B cell (primary cell): ENCODE data around the gene RFPL1. TPM values are rescaled to one million over a fixed set of nuclear protein-coding genes. Genes with fewer than 3 reads are reported as not detected.
"Not testable (repeated sequence)": the region's sequence is repeated elsewhere in the genome, so short reads cannot be mapped to it uniquely, and the experiment has no call there.

ENCODE experiments used
- ATAC-seq: fragments of 200-7000 bp; cut with Tn5 transposase; one replicate; pipeline ENCODE4 v1.10.0; 2021; ENCODE audit warnings: low read depth, mild to moderate bottlenecking, moderate number of reproducible peaks, moderate library complexity
- CTCF ChIA-PET: fragments of 350-600 bp; sonication (Branson Sonifier 250); formaldehyde crosslinking; loops from one replicate; lab custom pipeline; 2021; ENCODE audit warnings: antibody characterized with exemption, inconsistent platforms; lab: Charles Lee
- POLR2A ChIA-PET: fragments of 350-600 bp; sonication (Branson Sonifier 250); formaldehyde crosslinking; loops from one replicate; lab custom pipeline; 2021; ENCODE audit warnings: antibody characterized with exemption; lab: Charles Lee
- DNase-seq: peaks from one replicate; pipeline ENCODE4 v3.0.0; 2013
- H2AFZ ChIP-seq: 2 replicates; pipeline ENCODE4 v1.6.1; 2012; ENCODE audit warnings: mild to moderate bottlenecking, low read depth, low read length; ENCODE audit not compliant: insufficient read depth, poor library complexity, severe bottlenecking
- H3K27ac ChIP-seq, 2 donors: 1 replicate in 1 of 2; 2 replicates in 1 of 2; pipeline ENCODE4 v1.5.1; 2012 to 2013; ENCODE audit warnings: low read length in 2 of 2, mild to moderate bottlenecking in 2 of 2, moderate library complexity in 1 of 2
- H3K27me3 ChIP-seq, 4 experiments: fragments of 200-600 bp in 1 of 4; sonication (generic) in 1 of 4; replicated peaks in 1 of 4; 1 replicate in 2 of 4; 2 replicates in 2 of 4; pipeline versions ENCODE4 v1.6.1 to v1.7.0; 2013 to 2016; ENCODE audit warnings: low read length in 3 of 4, mild to moderate bottlenecking in 2 of 4, mixed read lengths in 1 of 4, moderate library complexity in 1 of 4; ENCODE audit not compliant: insufficient read depth in 4 of 4, control insufficient read depth in 3 of 4; ENCODE audit errors: control extremely low read depth in 1 of 4
- H3K36me3 ChIP-seq, 2 experiments: replicated peaks in 1 of 2; 1 replicate in 1 of 2; 2 replicates in 1 of 2; pipeline versions ENCODE4 v1.6.1 to v1.7.1; 2013; ENCODE audit warnings: low read length in 1 of 2; ENCODE audit not compliant: insufficient read depth in 2 of 2, control insufficient read depth in 1 of 2; ENCODE audit errors: control extremely low read depth in 1 of 2, extremely low read depth in 1 of 2
- H3K4me1 ChIP-seq, 2 donors: fragments of 200-600 bp in 1 of 2; sonication (generic) in 1 of 2; 1 replicate in 1 of 2; 2 replicates in 1 of 2; pipeline versions ENCODE4 v1.5.1 to v1.6.1; 2013 to 2017; ENCODE audit warnings: low read length in 2 of 2; ENCODE audit not compliant: control insufficient read depth in 2 of 2, insufficient read depth in 2 of 2
- H3K4me2 ChIP-seq: replicated peaks from 2 replicates; pipeline ENCODE3; 2012; ENCODE audit warnings: mild to moderate bottlenecking, low read depth, low read length; ENCODE audit not compliant: poor library complexity, severe bottlenecking
- H3K4me3 ChIP-seq, 5 experiments: fragments of 200-600 bp in 1 of 5; sonication (generic) in 1 of 5; 1 replicate in 3 of 5; 2 replicates in 2 of 5; pipeline versions ENCODE4 v1.5.1 to v1.7.0; 2011 to 2016; ENCODE audit warnings: low read length in 4 of 5, mild to moderate bottlenecking in 4 of 5, low read depth in 2 of 5, control low read depth in 1 of 5, moderate library complexity in 1 of 5; ENCODE audit not compliant: insufficient read depth in 1 of 5; ENCODE audit errors: control extremely low read depth in 1 of 5, extremely low read depth in 1 of 5
- H3K79me2 ChIP-seq: fragments of 200-600 bp; sonication (generic); one replicate; pipeline ENCODE4 v1.6.0; 2016; ENCODE audit warnings: low read length; ENCODE audit not compliant: control insufficient read depth, insufficient read depth
- H3K9ac ChIP-seq: fragments of 200-600 bp; sonication (generic); 2 replicates; pipeline ENCODE4 v1.6.1; 2017; ENCODE audit warnings: mild to moderate bottlenecking, low read length, moderate library complexity
- H3K9me3 ChIP-seq, 3 donors: one replicate each; pipeline versions ENCODE4 v1.6.1 to v1.7.1; 2013; ENCODE audit warnings: low read length in 2 of 3; ENCODE audit not compliant: control insufficient read depth in 2 of 3, insufficient read depth in 1 of 3; ENCODE audit errors: control extremely low read depth in 1 of 3
- H4K20me1 ChIP-seq: 2 replicates; pipeline ENCODE4 v1.6.0; 2012; ENCODE audit warnings: mild to moderate bottlenecking, low read length; ENCODE audit not compliant: insufficient read depth, control insufficient read depth, poor library complexity, severe bottlenecking
- H3K27ac Mint-ChIP-seq: one replicate; pipeline ENCODE4 v1.8.0; 2021; ENCODE audit warnings: mixed read lengths
- H3K27me3 Mint-ChIP-seq: one replicate; pipeline ENCODE4 v1.8.0; 2021; ENCODE audit warnings: mixed read lengths
- H3K4me1 Mint-ChIP-seq: one replicate; pipeline ENCODE4 v1.8.0; 2021; ENCODE audit warnings: mixed read lengths
- H3K4me3 Mint-ChIP-seq: one replicate; pipeline ENCODE4 v1.8.0; 2021; ENCODE audit warnings: mixed read lengths
- H3K9me3 Mint-ChIP-seq: one replicate; pipeline ENCODE4 v1.8.0; 2022; ENCODE audit warnings: mixed read lengths; ENCODE audit not compliant: insufficient read depth
- CTCF ChIP-seq: fragments of 200-600 bp; IDR thresholded peaks from one replicate; pipeline ENCODE4 v1.8.0; 2022; ENCODE audit warnings: antibody characterized with exemption, mild to moderate bottlenecking
- EZH2 ChIP-seq: IDR thresholded peaks from 2 replicates; pipeline ENCODE4 v1.6.1; 2012; ENCODE audit warnings: borderline replicate concordance, low read depth, mild to moderate bottlenecking, moderate library complexity, low read length; ENCODE audit not compliant: insufficient read depth, poor library complexity, severe bottlenecking
- WGBS: methylation state at CpG from one replicate; pipeline ENCODE4 v1.1.5; 2013; ENCODE audit warnings: missing lambda C conversion rate; ENCODE audit not compliant: insufficient coverage; 5-methylcytosine and 5-hydroxymethylcytosine counted together
- intact Hi-C: fragments of 100-400 bp; cut with micrococcal nuclease; formaldehyde crosslinking; loops from one replicate; pipeline ENCODE4 v1.10.0; 2022
- polyA plus RNA-seq: library from polyadenylated mRNA; depleted of rRNA; stranded (reverse); fragments of >200 nt; gene quantifications from 2 replicates; pipeline ENCODE4 v1.2.3, GENCODE V29; 2012
- total RNA-seq, 2 donors: library from RNA; stranded (reverse); fragments of 120-200 nt in 1 of 2; gene quantifications; 1 replicate in 1 of 2; 2 replicates in 1 of 2; pipeline versions ENCODE4 v1.2.3 to v1.2.4, GENCODE V29; 2013 to 2022

The RFPL1 gene
- total and polyA plus RNA-seq, 2 donors (not counting 1 experiment from before 2014, with no cell fraction given): not detected

GRCh38 chr22:29487426-29487986 is 49.1 kb downstream of the RFPL1 start:
- intact Hi-C loops: no loop called here
- CTCF ChIA-PET: no interaction called here
- H3K27ac Mint-ChIP-seq: no peak overlapping the region

GRCh38 chr22:29489127-29489780 is 50.9 kb downstream of the RFPL1 start:
- peaks cover 18 to 21% of the 10 kb centered on the region in 2 donors for H3K4me1 ChIP-seq
- H3K27me3 ChIP-seq, H3K4me2 ChIP-seq, H3K9me3 Mint-ChIP-seq, H2AFZ ChIP-seq, H3K79me2 ChIP-seq, H4K20me1 ChIP-seq, CTCF ChIA-PET, POLR2A ChIA-PET, H3K27me3 Mint-ChIP-seq, H3K4me3 ChIP-seq, H3K9me3 ChIP-seq, H3K27ac ChIP-seq, H3K36me3 ChIP-seq, H3K9ac ChIP-seq, intact Hi-C loops: not testable (repeated sequence)
- WGBS: 7% methylated on average over 8 of the region's 8 CpGs
- DNase-seq: peak; percentile 30
- peak; percentile 64 for ATAC-seq
- H3K4me1 Mint-ChIP-seq: peaks cover 27% of the 10 kb centered on the region
- H3K27ac Mint-ChIP-seq: peak overlapping the region; percentile 37
- H3K4me3 Mint-ChIP-seq: peak overlapping the region; percentile 3

More at GRCh38 chr22:29487426-29487986, 49.1 kb downstream of the RFPL1 start:
- Histone ChIP-seq H2AFZ (no peak overlapping the region), H3K79me2 (no peaks in the 10 kb centered on the region), H3K27ac (no peak overlapping the region), H3K4me2 (no peak overlapping the region), H3K27me3 (peaks cover 0 to 11% (median 3%) of the 10 kb centered on the region in 4 experiments), H3K9ac (no peak overlapping the region), H3K4me3 (no peak overlapping the region), H3K36me3 (no peaks in the 10 kb centered on the region), H3K9me3 (peaks cover 0 to 6% (median 0%) of the 10 kb centered on the region in 3 donors), H4K20me1 (no peaks in the 10 kb centered on the region), H3K4me1 (peaks cover 18 to 21% of the 10 kb centered on the region in 2 donors)
- no peaks in the 10 kb centered on the region for H3K9me3 Mint-ChIP-seq
- no peak for TF ChIP-seq CTCF
- no peak for TF ChIP-seq EZH2
- POLR2A ChIA-PET: no interaction called here
- no peak for DNase-seq
- ATAC-seq: no peak
- peaks cover 27% of the 10 kb centered on the region for H3K4me1 Mint-ChIP-seq
- WGBS: 83% methylated on average over 2 of the region's 6 CpGs
- H3K27me3 Mint-ChIP-seq: peaks cover 3% of the 10 kb centered on the region
- no peak overlapping the region for H3K4me3 Mint-ChIP-seq
